Measurements from ENCODE around the gene BLCAP.
"Not testable (repeated sequence)": the region's sequence is repeated elsewhere in the genome, so short reads cannot be mapped to it uniquely, and the experiment has no call there.

BLCAP gene

DNA sequence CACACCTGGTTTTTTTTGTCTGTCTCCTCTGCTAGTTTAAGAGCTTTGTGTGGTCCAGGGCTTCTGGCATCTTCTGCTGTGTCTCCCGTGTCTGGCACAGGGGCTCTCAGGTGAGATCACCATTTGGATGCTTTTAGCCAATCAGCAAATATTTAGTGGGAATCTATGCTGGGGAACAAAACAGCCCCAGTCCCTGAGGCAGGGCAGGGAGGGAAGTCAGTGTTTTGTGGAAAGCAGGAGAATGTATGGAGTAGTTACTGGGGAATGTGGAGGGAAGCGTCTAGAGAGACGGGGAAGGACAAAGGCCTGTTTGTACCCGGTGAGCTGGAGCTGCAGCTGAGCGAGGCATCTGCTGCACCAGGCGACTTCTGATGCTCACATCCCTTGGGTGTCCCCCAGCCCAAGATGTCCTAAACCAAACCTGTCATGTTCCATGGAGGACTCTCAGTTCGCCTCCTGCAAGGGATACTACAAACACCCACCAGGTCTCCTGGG, 55.9 kb downstream of the BLCAP start:
- TF ChIP-seq, protein P1, sequence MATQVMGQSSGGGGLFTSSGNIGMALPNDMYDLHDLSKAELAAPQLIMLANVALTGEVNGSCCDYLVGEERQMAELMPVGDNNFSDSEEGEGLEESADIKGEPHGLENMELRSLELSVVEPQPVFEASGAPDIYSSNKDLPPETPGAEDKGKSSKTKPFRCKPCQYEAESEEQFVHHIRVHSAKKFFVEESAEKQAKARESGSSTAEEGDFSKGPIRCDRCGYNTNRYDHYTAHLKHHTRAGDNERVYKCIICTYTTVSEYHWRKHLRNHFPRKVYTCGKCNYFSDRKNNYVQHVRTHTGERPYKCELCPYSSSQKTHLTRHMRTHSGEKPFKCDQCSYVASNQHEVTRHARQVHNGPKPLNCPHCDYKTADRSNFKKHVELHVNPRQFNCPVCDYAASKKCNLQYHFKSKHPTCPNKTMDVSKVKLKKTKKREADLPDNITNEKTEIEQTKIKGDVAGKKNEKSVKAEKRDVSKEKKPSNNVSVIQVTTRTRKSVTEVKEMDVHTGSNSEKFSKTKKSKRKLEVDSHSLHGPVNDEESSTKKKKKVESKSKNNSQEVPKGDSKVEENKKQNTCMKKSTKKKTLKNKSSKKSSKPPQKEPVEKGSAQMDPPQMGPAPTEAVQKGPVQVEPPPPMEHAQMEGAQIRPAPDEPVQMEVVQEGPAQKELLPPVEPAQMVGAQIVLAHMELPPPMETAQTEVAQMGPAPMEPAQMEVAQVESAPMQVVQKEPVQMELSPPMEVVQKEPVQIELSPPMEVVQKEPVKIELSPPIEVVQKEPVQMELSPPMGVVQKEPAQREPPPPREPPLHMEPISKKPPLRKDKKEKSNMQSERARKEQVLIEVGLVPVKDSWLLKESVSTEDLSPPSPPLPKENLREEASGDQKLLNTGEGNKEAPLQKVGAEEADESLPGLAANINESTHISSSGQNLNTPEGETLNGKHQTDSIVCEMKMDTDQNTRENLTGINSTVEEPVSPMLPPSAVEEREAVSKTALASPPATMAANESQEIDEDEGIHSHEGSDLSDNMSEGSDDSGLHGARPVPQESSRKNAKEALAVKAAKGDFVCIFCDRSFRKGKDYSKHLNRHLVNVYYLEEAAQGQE (IDR thresholded peaks at IDR 0.05; ENCODE audit: insufficient replicate concordance, low read depth) = no peak
- TF ChIP-seq POLR2AphosphoS5 (IDR thresholded peaks at IDR 0.05; ENCODE audit: low read depth) (no peak), SPI1 (IDR thresholded peaks at IDR 0.05; ENCODE audit: borderline replicate concordance, low read depth) (no peak), GABPA (IDR thresholded peaks at IDR 0.05; ENCODE audit: low read depth) (no peak)
- TF ChIP-seq, protein P2, sequence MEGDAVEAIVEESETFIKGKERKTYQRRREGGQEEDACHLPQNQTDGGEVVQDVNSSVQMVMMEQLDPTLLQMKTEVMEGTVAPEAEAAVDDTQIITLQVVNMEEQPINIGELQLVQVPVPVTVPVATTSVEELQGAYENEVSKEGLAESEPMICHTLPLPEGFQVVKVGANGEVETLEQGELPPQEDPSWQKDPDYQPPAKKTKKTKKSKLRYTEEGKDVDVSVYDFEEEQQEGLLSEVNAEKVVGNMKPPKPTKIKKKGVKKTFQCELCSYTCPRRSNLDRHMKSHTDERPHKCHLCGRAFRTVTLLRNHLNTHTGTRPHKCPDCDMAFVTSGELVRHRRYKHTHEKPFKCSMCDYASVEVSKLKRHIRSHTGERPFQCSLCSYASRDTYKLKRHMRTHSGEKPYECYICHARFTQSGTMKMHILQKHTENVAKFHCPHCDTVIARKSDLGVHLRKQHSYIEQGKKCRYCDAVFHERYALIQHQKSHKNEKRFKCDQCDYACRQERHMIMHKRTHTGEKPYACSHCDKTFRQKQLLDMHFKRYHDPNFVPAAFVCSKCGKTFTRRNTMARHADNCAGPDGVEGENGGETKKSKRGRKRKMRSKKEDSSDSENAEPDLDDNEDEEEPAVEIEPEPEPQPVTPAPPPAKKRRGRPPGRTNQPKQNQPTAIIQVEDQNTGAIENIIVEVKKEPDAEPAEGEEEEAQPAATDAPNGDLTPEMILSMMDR (IDR thresholded peaks at IDR 0.05; ENCODE audit: insufficient read depth, low read length) = no peak
- peaks cover 2% of the 10 kb centered on the region for H3K27me3 ChIP-seq (ENCODE audit: insufficient read depth, poor library complexity, severe bottlenecking)
- DNase-seq (ENCODE audit: low read depth in 1 of 2, low spot score in 1 of 2) = no peak

DNA sequence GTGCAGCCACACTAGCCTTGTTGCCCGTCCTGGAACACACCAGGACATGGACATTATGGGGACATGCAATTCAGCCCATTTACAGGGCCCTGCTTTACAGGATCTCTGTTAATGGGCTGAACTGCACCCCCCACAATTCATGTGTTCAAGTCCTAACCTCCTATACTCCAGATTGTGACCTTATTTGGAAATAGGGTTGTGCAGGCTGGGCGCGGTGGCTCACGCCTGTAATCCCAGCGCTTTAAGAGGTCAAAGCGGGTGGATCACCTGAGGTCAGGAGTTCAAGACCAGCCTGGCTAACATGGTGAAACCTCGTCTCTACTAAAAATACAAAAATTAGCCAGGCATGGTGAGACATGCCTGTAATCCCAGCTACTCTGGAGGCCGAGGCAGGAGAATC, 57.5 kb downstream of the BLCAP start:
- H3K27ac ChIP-seq (replicated peaks); H3K4me3 ChIP-seq (replicated peaks; ENCODE audit: insufficient read depth, low read length); DNase-seq (ENCODE audit: low read depth in 1 of 2, low spot score in 1 of 2); H3K27me3 ChIP-seq (ENCODE audit: insufficient read depth, poor library complexity, severe bottlenecking): not testable (repeated sequence)

More for the DNA sequence above, 55.9 kb downstream of the BLCAP start:
- H3K27ac ChIP-seq (replicated peaks) = no peak overlapping the region
- no peak overlapping the region for H3K4me3 ChIP-seq (replicated peaks; ENCODE audit: insufficient read depth, low read length)

DNA sequence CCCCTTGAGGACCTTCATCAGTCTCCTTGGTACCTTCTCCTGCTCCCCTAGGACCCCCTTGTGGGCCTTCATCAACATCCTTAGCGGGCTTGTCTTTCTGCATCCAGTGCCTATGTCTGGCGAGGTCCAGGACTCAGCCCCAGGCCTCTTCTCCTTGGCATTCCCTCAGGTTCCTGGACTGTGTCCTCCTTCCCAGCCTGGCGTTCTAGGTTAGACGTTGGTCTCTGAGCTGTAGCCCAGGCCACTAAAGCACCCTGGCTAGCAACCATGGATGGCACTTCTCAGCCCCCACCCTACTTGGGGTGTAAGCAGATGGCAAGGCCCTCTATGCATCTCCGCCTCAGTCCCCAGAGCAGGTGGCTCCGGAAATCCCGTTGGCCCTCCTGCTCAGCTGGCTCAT, 58.1 kb downstream of the BLCAP start:
- peaks cover 4% of the 10 kb centered on the region for H3K27me3 ChIP-seq (ENCODE audit: insufficient read depth, poor library complexity, severe bottlenecking)
- H3K4me3 ChIP-seq (replicated peaks; ENCODE audit: insufficient read depth, low read length) = no peak overlapping the region
- TF ChIP-seq POLR2AphosphoS5 (IDR thresholded peaks at IDR 0.05; ENCODE audit: low read depth) = no peak
- TF ChIP-seq, protein P1 (IDR thresholded peaks at IDR 0.05; ENCODE audit: insufficient replicate concordance, low read depth) = no peak
- TF ChIP-seq, protein P2 (IDR thresholded peaks at IDR 0.05; ENCODE audit: insufficient read depth, low read length) = no peak
- no peak for TF ChIP-seq SPI1 (IDR thresholded peaks at IDR 0.05; ENCODE audit: borderline replicate concordance, low read depth)
- TF ChIP-seq GABPA (IDR thresholded peaks at IDR 0.05; ENCODE audit: low read depth) = no peak
- no peak overlapping the region for H3K27ac ChIP-seq (replicated peaks)
- no peak for DNase-seq (ENCODE audit: low read depth in 1 of 2, low spot score in 1 of 2)

DNA sequence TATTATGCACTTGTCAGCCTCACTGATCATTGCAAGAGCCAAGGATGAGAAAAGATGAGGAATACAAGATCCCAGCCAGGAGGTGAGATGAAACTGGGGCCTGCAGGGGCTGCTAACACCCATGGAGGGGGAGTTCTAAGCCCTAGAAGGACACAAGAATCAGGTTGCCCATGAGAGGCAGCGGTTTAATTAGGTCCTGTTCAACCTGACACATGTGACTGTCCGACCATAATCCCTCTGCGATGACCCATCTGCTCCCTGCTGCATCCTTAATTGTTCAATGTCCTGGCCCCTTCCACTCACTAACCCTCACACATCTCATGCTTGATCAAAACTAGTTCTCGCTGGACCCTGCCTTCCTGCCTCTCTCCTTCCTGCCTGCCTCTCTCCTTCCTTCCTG, 58.8 kb downstream of the BLCAP start:
- Histone ChIP-seq H3K27ac (replicated peaks) (no peak overlapping the region), H3K27me3 (ENCODE audit: insufficient read depth, poor library complexity, severe bottlenecking) (peaks cover 4% of the 10 kb centered on the region), H3K4me3 (replicated peaks; ENCODE audit: insufficient read depth, low read length) (no peak overlapping the region)
- no peak for DNase-seq (ENCODE audit: low read depth in 1 of 2, low spot score in 1 of 2)
- TF ChIP-seq SPI1 (IDR thresholded peaks at IDR 0.05; ENCODE audit: borderline replicate concordance, low read depth) = no peak
- TF ChIP-seq POLR2AphosphoS5 (IDR thresholded peaks at IDR 0.05; ENCODE audit: low read depth) = no peak

Data from HL-60 (cell line).